ENCODE results near the gene CNGB1. TPM values are rescaled to one million over a fixed set of nuclear protein-coding genes. Genes with fewer than 3 reads are reported as not detected.

The CNGB1 gene
- total RNA-seq, 2 experiments from 2014 or later = not detected

GRCh38 chr16:57845115-57845514 lies 125.8 kb downstream of the CNGB1 start:
- ATAC-seq = no peak
- no peaks in the 10 kb centered on the region for H3K27me3 Mint-ChIP-seq
- DNase-seq = no peak
- ChIA-PET POLR2A (no interaction called here), CTCF (no interaction called here)
- no peaks in the 10 kb centered on the region for H3K36me3 Mint-ChIP-seq (ENCODE audit: low read depth)
- H3K9me3 Mint-ChIP-seq = no peaks in the 10 kb centered on the region
- H3K4me1 Mint-ChIP-seq (ENCODE audit: low read depth) = no peaks in the 10 kb centered on the region
- intact Hi-C loops (cut with micrococcal nuclease) = no loop called here
- TF ChIP-seq CTCF (IDR thresholded peaks at IDR 0.05) = no peak
- H3K4me3 Mint-ChIP-seq = no peak overlapping the region
- H3K27ac Mint-ChIP-seq = no peak overlapping the region

GRCh38 chr16:57844416-57845030 lies 126.4 kb downstream of the CNGB1 start:
- POLR2A ChIA-PET = no interaction called here
- Mint-ChIP-seq H3K4me1 (ENCODE audit: low read depth) (no peaks in the 10 kb centered on the region), H3K27ac (no peak overlapping the region), H3K27me3 (no peaks in the 10 kb centered on the region), H3K4me3 (no peak overlapping the region), H3K36me3 (ENCODE audit: low read depth) (no peaks in the 10 kb centered on the region), H3K9me3 (no peaks in the 10 kb centered on the region)
- intact Hi-C loops (cut with micrococcal nuclease) = no loop called here
- DNase-seq = no peak
- CTCF ChIA-PET = no interaction called here
- ATAC-seq = no peak
- no peak for TF ChIP-seq CTCF (IDR thresholded peaks at IDR 0.05)

- Mint-ChIP-seq H3K4me3 (no peak overlapping the region), H3K4me1 (ENCODE audit: low read depth) (no peaks in the 10 kb centered on the region), H3K36me3 (ENCODE audit: low read depth) (no peaks in the 10 kb centered on the region), H3K27me3 (no peaks in the 10 kb centered on the region), H3K9me3 (no peaks in the 10 kb centered on the region), H3K27ac (no peak overlapping the region)
- ChIA-PET POLR2A (no interaction called here), CTCF (no interaction called here)
- DNase-seq (no peak), ATAC-seq (no peak)
- TF ChIP-seq CTCF (IDR thresholded peaks at IDR 0.05) = no peak
- intact Hi-C loops (cut with micrococcal nuclease) = no loop called here
Observed at GRCh38 chr16:57843400-57843799, 127.5 kb downstream of the CNGB1 start.

- no peak for TF ChIP-seq CTCF (IDR thresholded peaks at IDR 0.05)
- no peak overlapping the region for H3K27ac Mint-ChIP-seq
Observed at GRCh38 chr16:57842601-57843000, 128.3 kb downstream of the CNGB1 start.

GRCh38 chr16:57840833-57841232 lies 130.1 kb downstream of the CNGB1 start:
- POLR2A ChIA-PET = no interaction called here
- Mint-ChIP-seq H3K27ac (no peak overlapping the region), H3K4me3 (no peak overlapping the region), H3K9me3 (no peaks in the 10 kb centered on the region), H3K36me3 (ENCODE audit: low read depth) (no peaks in the 10 kb centered on the region), H3K27me3 (no peaks in the 10 kb centered on the region), H3K4me1 (ENCODE audit: low read depth) (no peaks in the 10 kb centered on the region)
- no peak for ATAC-seq
- CTCF ChIA-PET = no interaction called here
- intact Hi-C loops (cut with micrococcal nuclease) = no loop called here
- DNase-seq = no peak
- no peak for TF ChIP-seq CTCF (IDR thresholded peaks at IDR 0.05)

More at GRCh38 chr16:57842601-57843000, 128.3 kb downstream of the CNGB1 start:
- Mint-ChIP-seq H3K4me3 (no peak overlapping the region), H3K4me1 (ENCODE audit: low read depth) (no peaks in the 10 kb centered on the region), H3K27me3 (no peaks in the 10 kb centered on the region), H3K9me3 (no peaks in the 10 kb centered on the region), H3K36me3 (ENCODE audit: low read depth) (no peaks in the 10 kb centered on the region)
- DNase-seq (no peak), ATAC-seq (no peak)
- intact Hi-C loops (cut with micrococcal nuclease) = no loop called here
- ChIA-PET CTCF (no interaction called here), POLR2A (no interaction called here)
